Peyer's patch (tissue), 4 donors: ENCODE results near the gene PACSIN2.
"Not testable (repeated sequence)": the region's sequence is repeated elsewhere in the genome, so short reads cannot be mapped to it uniquely, and the experiment has no call there.

Experiments
- POLR2A ChIP-seq, 2 donors: fragments of 450-650 bp; IDR thresholded peaks; one replicate each; pipeline ENCODE4 v1.5.1; 2017; ENCODE audit warnings: antibody characterized with exemption in 2 of 2, mild to moderate bottlenecking in 2 of 2, moderate library complexity in 2 of 2
- TF ChIP-seq, protein P1 (sequence below), 6 experiments: fragments of 450-650 bp in 4 of 6; fragments of 200-600 bp in 2 of 6; sonication (generic) in 1 of 6; IDR thresholded peaks; one replicate each; pipeline ENCODE4 v1.5.1; 2017 to 2019; ENCODE audit warnings: antibody characterized with exemption in 6 of 6, mild to moderate bottlenecking in 3 of 6, moderate library complexity in 1 of 6

DNA sequence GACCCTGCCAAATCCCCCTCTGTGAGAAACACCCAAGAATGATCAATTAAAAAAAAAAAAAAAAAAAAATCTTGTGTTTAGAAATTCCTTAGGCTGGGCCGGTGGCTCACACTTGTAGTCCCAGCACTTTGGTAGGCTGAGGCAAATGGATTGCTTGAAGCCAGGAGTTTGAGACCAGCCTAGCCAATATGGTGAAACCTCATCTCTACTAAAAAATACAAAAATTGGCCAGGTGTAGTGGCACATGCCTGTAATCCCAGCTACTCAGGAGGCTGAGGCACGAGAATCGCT is 53.6 kb downstream of the PACSIN2 start:
- TF ChIP-seq, protein P1, sequence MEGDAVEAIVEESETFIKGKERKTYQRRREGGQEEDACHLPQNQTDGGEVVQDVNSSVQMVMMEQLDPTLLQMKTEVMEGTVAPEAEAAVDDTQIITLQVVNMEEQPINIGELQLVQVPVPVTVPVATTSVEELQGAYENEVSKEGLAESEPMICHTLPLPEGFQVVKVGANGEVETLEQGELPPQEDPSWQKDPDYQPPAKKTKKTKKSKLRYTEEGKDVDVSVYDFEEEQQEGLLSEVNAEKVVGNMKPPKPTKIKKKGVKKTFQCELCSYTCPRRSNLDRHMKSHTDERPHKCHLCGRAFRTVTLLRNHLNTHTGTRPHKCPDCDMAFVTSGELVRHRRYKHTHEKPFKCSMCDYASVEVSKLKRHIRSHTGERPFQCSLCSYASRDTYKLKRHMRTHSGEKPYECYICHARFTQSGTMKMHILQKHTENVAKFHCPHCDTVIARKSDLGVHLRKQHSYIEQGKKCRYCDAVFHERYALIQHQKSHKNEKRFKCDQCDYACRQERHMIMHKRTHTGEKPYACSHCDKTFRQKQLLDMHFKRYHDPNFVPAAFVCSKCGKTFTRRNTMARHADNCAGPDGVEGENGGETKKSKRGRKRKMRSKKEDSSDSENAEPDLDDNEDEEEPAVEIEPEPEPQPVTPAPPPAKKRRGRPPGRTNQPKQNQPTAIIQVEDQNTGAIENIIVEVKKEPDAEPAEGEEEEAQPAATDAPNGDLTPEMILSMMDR (IDR thresholded peaks at IDR 0.05), result not testable (repeated sequence)
- not testable (repeated sequence) for TF ChIP-seq POLR2A (IDR thresholded peaks at IDR 0.05)
